Mesangial cell (primary cell): Measurements from ENCODE around the gene TNKS1BP1. TPM values are rescaled to one million over a fixed set of nuclear protein-coding genes. Genes with fewer than 3 reads are reported as not detected.

Experiments
- total RNA-seq: library from RNA; depleted of rRNA; stranded (reverse); fragments of >200 nt; gene quantifications from 2 replicates; pipeline ENCODE4 v1.2.3, GENCODE V29; 2015

The TNKS1BP1 gene, protein sequence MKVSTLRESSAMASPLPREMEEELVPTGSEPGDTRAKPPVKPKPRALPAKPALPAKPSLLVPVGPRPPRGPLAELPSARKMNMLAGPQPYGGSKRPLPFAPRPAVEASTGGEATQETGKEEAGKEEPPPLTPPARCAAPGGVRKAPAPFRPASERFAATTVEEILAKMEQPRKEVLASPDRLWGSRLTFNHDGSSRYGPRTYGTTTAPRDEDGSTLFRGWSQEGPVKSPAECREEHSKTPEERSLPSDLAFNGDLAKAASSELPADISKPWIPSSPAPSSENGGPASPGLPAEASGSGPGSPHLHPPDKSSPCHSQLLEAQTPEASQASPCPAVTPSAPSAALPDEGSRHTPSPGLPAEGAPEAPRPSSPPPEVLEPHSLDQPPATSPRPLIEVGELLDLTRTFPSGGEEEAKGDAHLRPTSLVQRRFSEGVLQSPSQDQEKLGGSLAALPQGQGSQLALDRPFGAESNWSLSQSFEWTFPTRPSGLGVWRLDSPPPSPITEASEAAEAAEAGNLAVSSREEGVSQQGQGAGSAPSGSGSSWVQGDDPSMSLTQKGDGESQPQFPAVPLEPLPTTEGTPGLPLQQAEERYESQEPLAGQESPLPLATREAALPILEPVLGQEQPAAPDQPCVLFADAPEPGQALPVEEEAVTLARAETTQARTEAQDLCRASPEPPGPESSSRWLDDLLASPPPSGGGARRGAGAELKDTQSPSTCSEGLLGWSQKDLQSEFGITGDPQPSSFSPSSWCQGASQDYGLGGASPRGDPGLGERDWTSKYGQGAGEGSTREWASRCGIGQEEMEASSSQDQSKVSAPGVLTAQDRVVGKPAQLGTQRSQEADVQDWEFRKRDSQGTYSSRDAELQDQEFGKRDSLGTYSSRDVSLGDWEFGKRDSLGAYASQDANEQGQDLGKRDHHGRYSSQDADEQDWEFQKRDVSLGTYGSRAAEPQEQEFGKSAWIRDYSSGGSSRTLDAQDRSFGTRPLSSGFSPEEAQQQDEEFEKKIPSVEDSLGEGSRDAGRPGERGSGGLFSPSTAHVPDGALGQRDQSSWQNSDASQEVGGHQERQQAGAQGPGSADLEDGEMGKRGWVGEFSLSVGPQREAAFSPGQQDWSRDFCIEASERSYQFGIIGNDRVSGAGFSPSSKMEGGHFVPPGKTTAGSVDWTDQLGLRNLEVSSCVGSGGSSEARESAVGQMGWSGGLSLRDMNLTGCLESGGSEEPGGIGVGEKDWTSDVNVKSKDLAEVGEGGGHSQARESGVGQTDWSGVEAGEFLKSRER (N-terminal part only)
- total RNA-seq = 75.8 and 146 TPM in 2 replicates

DNA sequence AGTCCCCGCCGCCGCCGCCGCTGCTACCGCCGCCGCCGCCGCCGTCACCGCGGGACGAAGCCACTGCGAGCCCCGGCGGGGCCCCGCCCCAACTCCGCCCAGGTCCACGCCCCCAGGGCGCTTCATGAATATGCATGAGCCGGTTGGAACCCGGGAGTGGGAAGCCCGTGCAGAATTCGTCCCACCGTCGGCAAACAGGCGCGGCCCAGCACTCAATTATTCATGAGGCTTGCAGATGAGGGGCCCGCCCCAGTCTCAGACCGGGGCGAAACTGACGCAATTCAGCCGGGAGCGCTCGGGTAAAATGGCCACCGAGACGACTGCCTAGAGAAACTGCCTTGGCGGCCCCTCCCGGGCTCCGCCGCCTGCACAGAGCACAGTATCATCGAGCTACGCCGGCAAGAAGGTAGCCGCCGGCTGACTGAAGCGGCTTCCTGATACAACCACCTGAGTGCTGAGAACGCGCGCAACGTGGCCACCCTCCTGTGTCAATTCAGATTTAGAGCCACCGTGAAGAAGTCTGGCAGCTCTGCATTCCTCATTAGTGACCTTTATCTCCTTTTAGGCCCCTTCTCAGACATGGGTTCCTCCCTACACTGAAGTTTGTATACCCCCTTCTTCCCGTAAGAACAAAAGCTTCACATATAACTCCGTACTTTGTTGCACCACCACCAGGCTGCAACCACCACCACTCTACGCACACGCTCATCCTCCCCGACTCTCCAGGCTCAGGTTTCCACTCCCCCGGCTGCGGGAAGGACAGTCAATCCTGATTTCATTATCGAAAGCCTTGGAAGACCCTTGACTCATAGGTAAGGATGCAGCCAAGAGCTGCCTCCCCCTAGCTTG is at the start of gene TNKS1BP1:
Gene TNKS1BP1 (minus strand): TSS at position 67 of the 849 bp plus-strand sequence. CDS start 3,067 bp downstream, outside the sequence.

DNA sequence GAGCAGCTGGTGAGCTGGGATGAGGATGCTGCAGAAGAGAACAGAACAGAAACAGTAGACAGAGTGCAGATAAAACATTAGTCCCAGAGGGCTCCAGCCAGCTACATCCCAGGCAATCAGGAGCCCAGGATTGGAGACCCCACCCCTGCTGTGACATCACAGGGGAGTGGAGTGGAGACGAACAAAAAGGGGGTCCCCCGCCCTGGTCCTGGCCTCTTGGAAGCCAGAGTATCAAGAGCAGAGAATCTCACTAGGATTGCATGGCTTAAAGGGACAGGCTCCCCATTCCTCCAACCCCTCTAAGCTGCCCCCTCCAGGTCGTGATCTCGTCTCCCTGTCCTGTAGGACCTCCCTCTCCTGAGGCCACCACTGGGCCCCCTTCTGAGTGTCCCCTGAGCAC is 13.4 kb upstream of the TNKS1BP1 start, which contains the start of gene P2RX3:
Gene P2RX3 (plus strand): TSS at position 211 of the 400 bp plus-strand sequence. CDS start 199 bp downstream, outside the sequence.

DNA sequence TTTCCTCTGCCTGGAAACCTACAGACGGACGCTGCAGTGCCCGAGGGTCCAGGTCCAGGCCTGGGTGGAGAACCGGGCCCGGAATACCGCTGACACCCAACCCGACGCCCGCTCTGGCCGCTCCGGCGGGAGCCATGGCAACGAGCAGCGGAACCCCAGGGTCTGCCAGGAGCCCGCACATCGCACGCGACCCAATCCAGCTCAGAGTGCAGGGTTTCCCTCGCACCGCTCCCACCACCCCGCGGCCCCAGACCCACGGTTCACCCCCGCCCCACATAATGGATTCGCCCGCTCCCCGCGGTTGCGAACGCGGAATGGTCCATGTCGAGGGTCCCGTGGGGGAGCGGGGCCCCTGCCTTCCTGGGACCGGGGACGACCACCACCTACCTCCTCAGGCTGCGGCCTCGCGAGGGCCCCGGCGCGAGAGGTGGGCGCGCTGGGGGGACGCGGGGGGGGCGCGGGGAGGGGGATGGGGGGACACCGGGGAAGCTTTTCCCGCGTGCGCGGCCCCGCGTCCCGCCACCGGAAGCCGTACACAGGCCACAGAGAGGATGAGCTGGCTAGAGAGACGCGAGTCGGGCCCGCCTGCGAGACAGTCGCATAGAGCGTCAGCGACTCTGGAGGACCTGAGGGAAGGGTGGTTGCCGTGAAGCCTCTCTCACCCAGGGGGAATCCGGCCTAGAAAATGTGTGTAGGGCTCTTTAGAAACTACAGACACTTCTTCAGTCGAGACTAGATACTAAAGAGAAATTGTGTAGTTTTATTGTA is 10.8 kb upstream of the TNKS1BP1 start, which contains the start of gene SSRP1:
Gene SSRP1 (minus strand): TSS at position 550 of the 768 bp plus-strand sequence. CDS start 771 bp downstream, outside the sequence.

Other genes starting within 250 kb of the TNKS1BP1 start
- not detected in 2 replicates for gene LRRC55, start 143.0 kb downstream of the TNKS1BP1 start, total RNA-seq
- gene APLNR, start 87.7 kb downstream of the TNKS1BP1 start, total RNA-seq = not detected in 2 replicates
- gene SSRP1, start 10.9 kb upstream of the TNKS1BP1 start, total RNA-seq = 74.0 and 131 TPM in 2 replicates
- gene P2RX3, start 13.4 kb upstream of the TNKS1BP1 start, total RNA-seq = not detected in 2 replicates
- not detected in 2 replicates for gene PRG3, start 56.2 kb upstream of the TNKS1BP1 start, total RNA-seq
- gene PRG2, start 65.7 kb upstream of the TNKS1BP1 start, total RNA-seq = not detected in 2 replicates
- 15.7 and 44.2 TPM in 2 replicates for gene SLC43A3, start 102.2 kb upstream of the TNKS1BP1 start, total RNA-seq
- gene RTN4RL2, start 135.6 kb upstream of the TNKS1BP1 start, total RNA-seq = 0.16 and 4.4 TPM in 2 replicates
- 9.8 and 12.4 TPM in 2 replicates for gene SLC43A1, start 190.8 kb upstream of the TNKS1BP1 start, total RNA-seq
- 37.6 and 71.2 TPM in 2 replicates for gene TIMM10, start 205.8 kb upstream of the TNKS1BP1 start, total RNA-seq
- gene SMTNL1, start 212.6 kb upstream of the TNKS1BP1 start, total RNA-seq = not detected in 2 replicates
- 11.9 and 50.8 TPM in 2 replicates for gene UBE2L6, start 242.7 kb upstream of the TNKS1BP1 start, total RNA-seq